HepG2 (cell line): ENCODE results near the gene NDUFB6. TPM values are rescaled to one million over a fixed set of nuclear protein-coding genes. Genes with fewer than 3 reads are reported as not detected.

Experiments used
- AKAP8 ChIP-seq: sonication (generic); formaldehyde crosslinking; IDR thresholded peaks from 2 replicates; pipeline ENCODE4 v1.5.1; 2020; ENCODE audit warnings: mild to moderate bottlenecking, missing genetic modification reagents
- DR1 ChIP-seq: sonication (generic); formaldehyde crosslinking; IDR thresholded peaks from 2 replicates; pipeline ENCODE4 v1.8.0; 2021; ENCODE audit warnings: mild to moderate bottlenecking, missing genetic modification reagents, inconsistent platforms
- HMG20A ChIP-seq: IDR thresholded peaks from 2 replicates; pipeline ENCODE4 v1.6.1; 2016; ENCODE audit warnings: borderline replicate concordance
- KAT8 ChIP-seq: IDR thresholded peaks from 2 replicates; pipeline ENCODE4 v1.6.1; 2016; ENCODE audit warnings: missing genetic modification reagents, missing compliant biosample characterization
- KMT2A ChIP-seq: sonication (generic); formaldehyde crosslinking; IDR thresholded peaks from 2 replicates; pipeline ENCODE4 v1.4.0; 2020; ENCODE audit warnings: missing genetic modification reagents
- MZF1 ChIP-seq: sonication (generic); formaldehyde crosslinking; IDR thresholded peaks from 2 replicates; pipeline ENCODE4 v1.8.1; 2023; ENCODE audit warnings: mild to moderate bottlenecking, missing genetic modification reagents, borderline replicate concordance
- NAIF1 ChIP-seq: sonication (generic); formaldehyde crosslinking; IDR thresholded peaks from 2 replicates; pipeline ENCODE4 v1.5.0; 2020; ENCODE audit warnings: mild to moderate bottlenecking, missing genetic modification reagents, borderline replicate concordance
- RFXANK ChIP-seq: IDR thresholded peaks from 2 replicates; pipeline ENCODE4 v1.6.1; 2016
- SIX4 ChIP-seq: sonication (generic); formaldehyde crosslinking; IDR thresholded peaks from 2 replicates; pipeline ENCODE4 v1.4.0; 2020; ENCODE audit warnings: missing genetic modification reagents
- TFDP2 ChIP-seq: sonication (generic); formaldehyde crosslinking; IDR thresholded peaks from 2 replicates; pipeline ENCODE4 v1.4.0; 2020; ENCODE audit warnings: missing genetic modification reagents
- THAP8 ChIP-seq: sonication (generic); formaldehyde crosslinking; IDR thresholded peaks from 2 replicates; pipeline ENCODE4 v1.5.1; 2020; ENCODE audit warnings: missing genetic modification reagents, mild to moderate bottlenecking, borderline replicate concordance
- TRIM24 ChIP-seq: sonication (generic); formaldehyde crosslinking; IDR thresholded peaks from 2 replicates; pipeline ENCODE4 v1.8.0; 2022; ENCODE audit warnings: mild to moderate bottlenecking, missing genetic modification reagents
- ZBTB38 ChIP-seq: sonication (generic); formaldehyde crosslinking; IDR thresholded peaks from 2 replicates; pipeline ENCODE4 v1.5.1; 2020; ENCODE audit warnings: mild to moderate bottlenecking, missing genetic modification reagents
- ZBTB43 ChIP-seq: sonication (generic); formaldehyde crosslinking; conservative IDR thresholded peaks from 2 replicates; pipeline ENCODE4 v1.4.0; 2020; ENCODE audit warnings: missing genetic modification reagents
- ZNF180 ChIP-seq: sonication (generic); formaldehyde crosslinking; IDR thresholded peaks from 2 replicates; pipeline ENCODE4 v1.4.0; 2020; ENCODE audit warnings: low read depth, missing genetic modification reagents, borderline replicate concordance
- ZNF570 ChIP-seq: sonication (generic); formaldehyde crosslinking; IDR thresholded peaks from 2 replicates; pipeline ENCODE4 v1.4.0; 2020; ENCODE audit warnings: mild to moderate bottlenecking, missing genetic modification reagents, borderline replicate concordance
- ZSCAN25 ChIP-seq: sonication (generic); formaldehyde crosslinking; IDR thresholded peaks from 2 replicates; pipeline ENCODE4 v1.8.0; 2022; ENCODE audit warnings: mild to moderate bottlenecking, missing genetic modification reagents
- polyA plus RNA-seq, 8 experiments: library from polyadenylated mRNA; depleted of rRNA in 3 of 8; stranded (reverse) in 7 of 8; unstranded in 1 of 8; fragments of >200 nt; fragmentation: Illumina TruSeq in 4 of 8; extraction: Trizol in 4 of 8; gene quantifications; 2 replicates each; pipeline versions ENCODE4 v1.2.1 to v1.2.3, GENCODE V29; 2011 to 2016; ENCODE audit warnings: low read depth in 4 of 8, missing spikeins in 1 of 8, mixed read lengths in 1 of 8; ENCODE audit not compliant: insufficient read depth in 1 of 8
- total RNA-seq, 5 experiments: library from RNA; depleted of rRNA; stranded (reverse); fragments of >200 nt; fragmentation: Illumina TruSeq; extraction: Trizol; gene quantifications; 2 replicates each; pipeline ENCODE4 v1.2.3, GENCODE V29; 2016; ENCODE audit warnings: low read depth in 1 of 5
- TF ChIP-seq, protein P1 (sequence below): sonication (generic); formaldehyde crosslinking; IDR thresholded peaks from 2 replicates; pipeline ENCODE4 v1.5.0; 2020; ENCODE audit warnings: missing genetic modification reagents
- TF ChIP-seq, protein P2 (sequence below): sonication (generic); formaldehyde crosslinking; IDR thresholded peaks from 2 replicates; pipeline ENCODE4 v1.9.0; 2021; ENCODE audit warnings: mild to moderate bottlenecking, missing genetic modification reagents

Gene NDUFB6
- total and polyA plus RNA-seq, 2 of the 13 experiments (the other 11 are each of a cell fraction or from before 2014, with no cell fraction given): 31.2 to 81.9 TPM

- TF ChIP-seq RFXANK: no peak
- TF ChIP-seq THAP8: no peak
- TF ChIP-seq ZBTB38: peak; percentile 80; the same call in 1 of the 2 replicates
- TF ChIP-seq ZNF570 (CRISPR knock-in tag): no peak
- 0 out of 2 replicates have a peak, but pooled peaks have one; percentile 39 for TF ChIP-seq DR1 (CRISPR knock-in tag)
- no peak; the same call in 1 of the 2 replicates for TF ChIP-seq AKAP8 (CRISPR knock-in tag)
- 0 out of 2 replicates have a peak, but pooled peaks have one; percentile 5 for TF ChIP-seq ZBTB43 (CRISPR knock-in tag)
- TF ChIP-seq SIX4 (CRISPR knock-in tag): no peak
- no peak for TF ChIP-seq ZNF180 (CRISPR knock-in tag)
- peak; percentile 91 for TF ChIP-seq KAT8 (CRISPR knock-in tag)
- TF ChIP-seq HMG20A (CRISPR knock-in tag): no peak
- 0 out of 2 replicates have a peak, but pooled peaks have one; percentile 44 for TF ChIP-seq MZF1 (CRISPR knock-in tag)
- TF ChIP-seq, protein P1, sequence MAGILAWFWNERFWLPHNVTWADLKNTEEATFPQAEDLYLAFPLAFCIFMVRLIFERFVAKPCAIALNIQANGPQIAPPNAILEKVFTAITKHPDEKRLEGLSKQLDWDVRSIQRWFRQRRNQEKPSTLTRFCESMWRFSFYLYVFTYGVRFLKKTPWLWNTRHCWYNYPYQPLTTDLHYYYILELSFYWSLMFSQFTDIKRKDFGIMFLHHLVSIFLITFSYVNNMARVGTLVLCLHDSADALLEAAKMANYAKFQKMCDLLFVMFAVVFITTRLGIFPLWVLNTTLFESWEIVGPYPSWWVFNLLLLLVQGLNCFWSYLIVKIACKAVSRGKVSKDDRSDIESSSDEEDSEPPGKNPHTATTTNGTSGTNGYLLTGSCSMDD (CRISPR knock-in tag): no peak
- TF ChIP-seq TFDP2: peak; percentile 70
- TF ChIP-seq, protein P2, sequence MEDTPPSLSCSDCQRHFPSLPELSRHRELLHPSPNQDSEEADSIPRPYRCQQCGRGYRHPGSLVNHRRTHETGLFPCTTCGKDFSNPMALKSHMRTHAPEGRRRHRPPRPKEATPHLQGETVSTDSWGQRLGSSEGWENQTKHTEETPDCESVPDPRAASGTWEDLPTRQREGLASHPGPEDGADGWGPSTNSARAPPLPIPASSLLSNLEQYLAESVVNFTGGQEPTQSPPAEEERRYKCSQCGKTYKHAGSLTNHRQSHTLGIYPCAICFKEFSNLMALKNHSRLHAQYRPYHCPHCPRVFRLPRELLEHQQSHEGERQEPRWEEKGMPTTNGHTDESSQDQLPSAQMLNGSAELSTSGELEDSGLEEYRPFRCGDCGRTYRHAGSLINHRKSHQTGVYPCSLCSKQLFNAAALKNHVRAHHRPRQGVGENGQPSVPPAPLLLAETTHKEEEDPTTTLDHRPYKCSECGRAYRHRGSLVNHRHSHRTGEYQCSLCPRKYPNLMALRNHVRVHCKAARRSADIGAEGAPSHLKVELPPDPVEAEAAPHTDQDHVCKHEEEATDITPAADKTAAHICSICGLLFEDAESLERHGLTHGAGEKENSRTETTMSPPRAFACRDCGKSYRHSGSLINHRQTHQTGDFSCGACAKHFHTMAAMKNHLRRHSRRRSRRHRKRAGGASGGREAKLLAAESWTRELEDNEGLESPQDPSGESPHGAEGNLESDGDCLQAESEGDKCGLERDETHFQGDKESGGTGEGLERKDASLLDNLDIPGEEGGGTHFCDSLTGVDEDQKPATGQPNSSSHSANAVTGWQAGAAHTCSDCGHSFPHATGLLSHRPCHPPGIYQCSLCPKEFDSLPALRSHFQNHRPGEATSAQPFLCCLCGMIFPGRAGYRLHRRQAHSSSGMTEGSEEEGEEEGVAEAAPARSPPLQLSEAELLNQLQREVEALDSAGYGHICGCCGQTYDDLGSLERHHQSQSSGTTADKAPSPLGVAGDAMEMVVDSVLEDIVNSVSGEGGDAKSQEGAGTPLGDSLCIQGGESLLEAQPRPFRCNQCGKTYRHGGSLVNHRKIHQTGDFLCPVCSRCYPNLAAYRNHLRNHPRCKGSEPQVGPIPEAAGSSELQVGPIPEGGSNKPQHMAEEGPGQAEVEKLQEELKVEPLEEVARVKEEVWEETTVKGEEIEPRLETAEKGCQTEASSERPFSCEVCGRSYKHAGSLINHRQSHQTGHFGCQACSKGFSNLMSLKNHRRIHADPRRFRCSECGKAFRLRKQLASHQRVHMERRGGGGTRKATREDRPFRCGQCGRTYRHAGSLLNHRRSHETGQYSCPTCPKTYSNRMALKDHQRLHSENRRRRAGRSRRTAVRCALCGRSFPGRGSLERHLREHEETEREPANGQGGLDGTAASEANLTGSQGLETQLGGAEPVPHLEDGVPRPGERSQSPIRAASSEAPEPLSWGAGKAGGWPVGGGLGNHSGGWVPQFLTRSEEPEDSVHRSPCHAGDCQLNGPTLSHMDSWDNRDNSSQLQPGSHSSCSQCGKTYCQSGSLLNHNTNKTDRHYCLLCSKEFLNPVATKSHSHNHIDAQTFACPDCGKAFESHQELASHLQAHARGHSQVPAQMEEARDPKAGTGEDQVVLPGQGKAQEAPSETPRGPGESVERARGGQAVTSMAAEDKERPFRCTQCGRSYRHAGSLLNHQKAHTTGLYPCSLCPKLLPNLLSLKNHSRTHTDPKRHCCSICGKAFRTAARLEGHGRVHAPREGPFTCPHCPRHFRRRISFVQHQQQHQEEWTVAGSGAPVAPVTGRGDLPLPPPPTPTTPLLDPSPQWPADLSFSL (CRISPR knock-in tag): no peak
- TF ChIP-seq NAIF1 (CRISPR knock-in tag): peak; percentile 92
- no peak for TF ChIP-seq TRIM24 (CRISPR knock-in tag)
- peak; percentile 66; the same call in 1 of the 2 replicates for TF ChIP-seq KMT2A
- TF ChIP-seq ZSCAN25: 0 out of 2 replicates have a peak, but pooled peaks have one; percentile 32
Measured at GRCh38 chr9:32552172-32552872, 20.6 kb downstream of the NDUFB6 start, which contains the start of the genes SMIM27 and TOPORS (continued).
